ENCODE data around the gene CLMN.

GRCh38 chr14:95344536-95344935 is 24.8 kb upstream of the CLMN start:
- TF ChIP-seq, protein P1, sequence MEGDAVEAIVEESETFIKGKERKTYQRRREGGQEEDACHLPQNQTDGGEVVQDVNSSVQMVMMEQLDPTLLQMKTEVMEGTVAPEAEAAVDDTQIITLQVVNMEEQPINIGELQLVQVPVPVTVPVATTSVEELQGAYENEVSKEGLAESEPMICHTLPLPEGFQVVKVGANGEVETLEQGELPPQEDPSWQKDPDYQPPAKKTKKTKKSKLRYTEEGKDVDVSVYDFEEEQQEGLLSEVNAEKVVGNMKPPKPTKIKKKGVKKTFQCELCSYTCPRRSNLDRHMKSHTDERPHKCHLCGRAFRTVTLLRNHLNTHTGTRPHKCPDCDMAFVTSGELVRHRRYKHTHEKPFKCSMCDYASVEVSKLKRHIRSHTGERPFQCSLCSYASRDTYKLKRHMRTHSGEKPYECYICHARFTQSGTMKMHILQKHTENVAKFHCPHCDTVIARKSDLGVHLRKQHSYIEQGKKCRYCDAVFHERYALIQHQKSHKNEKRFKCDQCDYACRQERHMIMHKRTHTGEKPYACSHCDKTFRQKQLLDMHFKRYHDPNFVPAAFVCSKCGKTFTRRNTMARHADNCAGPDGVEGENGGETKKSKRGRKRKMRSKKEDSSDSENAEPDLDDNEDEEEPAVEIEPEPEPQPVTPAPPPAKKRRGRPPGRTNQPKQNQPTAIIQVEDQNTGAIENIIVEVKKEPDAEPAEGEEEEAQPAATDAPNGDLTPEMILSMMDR (IDR thresholded peaks at IDR 0.05; ENCODE audit: poor library complexity, severe bottlenecking): no peak
- TF ChIP-seq POLR2AphosphoS5 (IDR thresholded peaks at IDR 0.05) (no peak), TAF1 (IDR thresholded peaks at IDR 0.05; ENCODE audit: low read depth) (no peak), EZH2 (IDR thresholded peaks at IDR 0.05; ENCODE audit: borderline replicate concordance, insufficient read depth, low read length, poor library complexity, severe bottlenecking) (no peak), REST (IDR thresholded peaks at IDR 0.05; ENCODE audit: borderline replicate concordance) (no peak), RAD21 (conservative IDR thresholded peaks at IDR 0.05) (no peak)

Data from neural cell (in vitro differentiated cells).